DND-41 (cell line): Measurements from ENCODE around the gene FAR2.

ENCODE experiments used
- ATAC-seq: fragments of 200-7000 bp; cut with Tn5 transposase; 3 replicates; pipeline ENCODE4 v1.9.1; 2021; ENCODE audit warnings: low read depth; ENCODE audit not compliant: insufficient read depth
- DNase-seq: peaks from one replicate; pipeline ENCODE4 v3.0.0-alpha.2; 2020
- H2AFZ ChIP-seq: 2 replicates; pipeline ENCODE4 v1.6.0; 2012; ENCODE audit warnings: low read depth, low read length
- H3K27ac ChIP-seq: 2 replicates; pipeline ENCODE4 v1.5.1; 2012; ENCODE audit warnings: low read length, inconsistent platforms
- H3K27me3 ChIP-seq: fragments of 200-600 bp; sonication (generic); 2 replicates; pipeline ENCODE4 v1.6.0; 2012; ENCODE audit warnings: low read length, mild to moderate bottlenecking, inconsistent platforms; ENCODE audit not compliant: insufficient read depth, poor library complexity
- H3K36me3 ChIP-seq: 2 replicates; pipeline ENCODE4 v1.5.1; 2012; ENCODE audit warnings: low read length, inconsistent platforms; ENCODE audit not compliant: insufficient read depth
- H3K4me1 ChIP-seq: 2 replicates; pipeline ENCODE4 v1.5.1; 2012; ENCODE audit warnings: mild to moderate bottlenecking, low read length; ENCODE audit not compliant: insufficient read depth
- H3K4me2 ChIP-seq: 2 replicates; pipeline ENCODE4 v1.6.0; 2012; ENCODE audit warnings: mild to moderate bottlenecking, moderate library complexity, low read length, inconsistent platforms; ENCODE audit not compliant: insufficient read depth
- H3K4me3 ChIP-seq, 2 experiments: fragments of 200-600 bp in 1 of 2; shearing (Covaris generic) in 1 of 2; 2 replicates each; pipeline ENCODE4 v1.5.1; 2012 to 2016; ENCODE audit warnings: inconsistent platforms in 2 of 2, low read length in 2 of 2, mild to moderate bottlenecking in 2 of 2, low read depth in 1 of 2, moderate library complexity in 1 of 2
- H3K79me2 ChIP-seq: 2 replicates; pipeline ENCODE4 v1.6.0; 2012; ENCODE audit warnings: low read length, inconsistent platforms; ENCODE audit not compliant: insufficient read depth
- H3K9ac ChIP-seq: 2 replicates; pipeline ENCODE4 v1.6.0; 2012; ENCODE audit warnings: low read depth, mild to moderate bottlenecking, inconsistent platforms, low read length, moderate library complexity
- H3K9me3 ChIP-seq: 2 replicates; pipeline ENCODE4 v1.5.1; 2012; ENCODE audit warnings: low read length, moderate library complexity, mild to moderate bottlenecking, inconsistent platforms; ENCODE audit not compliant: insufficient read depth, severe bottlenecking
- H4K20me1 ChIP-seq: 2 replicates; pipeline ENCODE4 v1.6.0; 2012; ENCODE audit warnings: low read length; ENCODE audit not compliant: insufficient read depth
- EZH2 ChIP-seq: IDR thresholded peaks from 3 replicates; pipeline ENCODE4 v1.6.1; 2012; ENCODE audit warnings: borderline replicate concordance, low read depth, mild to moderate bottlenecking, moderate library complexity, low read length, inconsistent platforms; ENCODE audit not compliant: severe bottlenecking
- TF ChIP-seq, protein P1 (sequence below): IDR thresholded peaks from 2 replicates; pipeline ENCODE4 v1.5.1; 2012; ENCODE audit warnings: borderline replicate concordance, low read length, moderate library complexity, mild to moderate bottlenecking; ENCODE audit not compliant: poor library complexity, severe bottlenecking; ENCODE audit errors: extremely low read depth

Gene FAR2

GRCh38 chr12:29152981-29153630, 4.0 kb downstream of the FAR2 start:
- DNase-seq (no peak), ATAC-seq (no peak)
- TF ChIP-seq, protein P1, sequence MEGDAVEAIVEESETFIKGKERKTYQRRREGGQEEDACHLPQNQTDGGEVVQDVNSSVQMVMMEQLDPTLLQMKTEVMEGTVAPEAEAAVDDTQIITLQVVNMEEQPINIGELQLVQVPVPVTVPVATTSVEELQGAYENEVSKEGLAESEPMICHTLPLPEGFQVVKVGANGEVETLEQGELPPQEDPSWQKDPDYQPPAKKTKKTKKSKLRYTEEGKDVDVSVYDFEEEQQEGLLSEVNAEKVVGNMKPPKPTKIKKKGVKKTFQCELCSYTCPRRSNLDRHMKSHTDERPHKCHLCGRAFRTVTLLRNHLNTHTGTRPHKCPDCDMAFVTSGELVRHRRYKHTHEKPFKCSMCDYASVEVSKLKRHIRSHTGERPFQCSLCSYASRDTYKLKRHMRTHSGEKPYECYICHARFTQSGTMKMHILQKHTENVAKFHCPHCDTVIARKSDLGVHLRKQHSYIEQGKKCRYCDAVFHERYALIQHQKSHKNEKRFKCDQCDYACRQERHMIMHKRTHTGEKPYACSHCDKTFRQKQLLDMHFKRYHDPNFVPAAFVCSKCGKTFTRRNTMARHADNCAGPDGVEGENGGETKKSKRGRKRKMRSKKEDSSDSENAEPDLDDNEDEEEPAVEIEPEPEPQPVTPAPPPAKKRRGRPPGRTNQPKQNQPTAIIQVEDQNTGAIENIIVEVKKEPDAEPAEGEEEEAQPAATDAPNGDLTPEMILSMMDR, result peak; percentile 5
- no peak for TF ChIP-seq EZH2
- H2AFZ ChIP-seq, result no peak overlapping the region
- no peak overlapping the region for H3K4me2 ChIP-seq
- H3K9me3 ChIP-seq, result no peaks in the 10 kb centered on the region
- H3K4me3 ChIP-seq, result no peak overlapping the region
- peaks cover 52% of the 10 kb centered on the region for H3K4me1 ChIP-seq
- H3K79me2 ChIP-seq, result peaks cover 23% of the 10 kb centered on the region
- no peaks in the 10 kb centered on the region for H3K27me3 ChIP-seq
- peak overlapping the region; percentile 2; the same call in 1 of the 2 replicates for H3K27ac ChIP-seq
- H3K36me3 ChIP-seq, result no peaks in the 10 kb centered on the region
- H3K9ac ChIP-seq, result no peak overlapping the region
- H4K20me1 ChIP-seq, result no peaks in the 10 kb centered on the region

DNA sequence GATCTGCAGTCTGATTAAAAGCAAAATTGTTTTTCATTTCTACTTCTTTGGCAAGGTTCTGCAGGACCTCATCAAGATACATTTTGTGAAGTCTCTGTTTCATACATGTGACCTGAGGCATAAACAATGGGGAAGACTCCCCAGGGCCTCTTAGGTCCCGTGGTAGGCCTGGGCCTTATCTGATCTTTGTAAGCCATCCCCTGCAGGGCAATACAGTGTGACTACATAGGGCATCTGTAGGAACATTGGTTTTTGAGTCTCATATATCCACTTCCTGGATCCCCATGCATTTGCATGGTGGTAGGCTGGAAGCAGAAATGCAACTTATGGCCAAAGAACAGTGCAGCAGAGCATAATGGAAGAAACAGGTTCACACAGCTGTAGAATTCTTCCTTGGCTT, 6.0 kb downstream of the FAR2 start:
- TF ChIP-seq EZH2, result no peak
- TF ChIP-seq, protein P1, result no peak
- Histone ChIP-seq H3K4me2 (no peak overlapping the region), H4K20me1 (no peaks in the 10 kb centered on the region), H3K4me1 (peaks cover 38% of the 10 kb centered on the region), H3K9me3 (no peaks in the 10 kb centered on the region), H3K27ac (peak overlapping the region; percentile 29; the same call in 1 of the 2 replicates), H2AFZ (peak overlapping the region; percentile 35; the same call in 1 of the 2 replicates), H3K79me2 (peaks cover 18% of the 10 kb centered on the region), H3K9ac (no peak overlapping the region), H3K36me3 (no peaks in the 10 kb centered on the region), H3K4me3 (no peak overlapping the region), H3K27me3 (no peaks in the 10 kb centered on the region)
- ATAC-seq (peak; percentile 86), DNase-seq (peak; percentile 37)

DNA sequence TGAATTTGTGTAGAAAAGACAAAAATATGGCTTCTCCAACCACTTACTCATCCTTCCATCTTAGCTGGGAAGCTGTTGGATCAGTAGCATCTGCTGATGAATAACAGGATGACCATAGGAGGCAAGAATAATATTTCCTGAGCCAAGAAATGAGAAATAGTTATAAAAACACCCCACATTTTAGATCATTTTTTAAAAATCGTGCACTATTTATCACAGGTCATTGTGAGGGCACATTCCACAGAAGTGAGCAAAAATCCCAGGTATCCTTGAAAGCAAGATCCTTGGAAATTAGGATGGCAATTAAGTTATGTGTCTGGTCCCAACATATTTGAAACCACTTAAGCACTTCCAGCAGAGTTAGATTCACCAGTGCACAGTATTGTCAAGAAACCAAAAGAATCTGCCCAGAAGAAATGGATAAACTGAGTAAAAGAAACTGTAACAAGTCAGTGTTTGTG, 8.4 kb downstream of the FAR2 start:
- Histone ChIP-seq H3K4me1 (peaks cover 20% of the 10 kb centered on the region), H3K4me2 (no peak overlapping the region), H3K9me3 (no peaks in the 10 kb centered on the region), H3K4me3 (no peak overlapping the region), H3K27ac (no peak overlapping the region), H3K9ac (no peak overlapping the region), H4K20me1 (no peaks in the 10 kb centered on the region; the same call in 1 of the 2 replicates), H3K27me3 (no peaks in the 10 kb centered on the region), H3K36me3 (no peaks in the 10 kb centered on the region), H3K79me2 (peaks cover 11% of the 10 kb centered on the region), H2AFZ (no peak overlapping the region)
- DNase-seq, result no peak
- TF ChIP-seq EZH2, result no peak
- TF ChIP-seq, protein P1, result no peak
- no peak for ATAC-seq
